GM12865 (cell line): ENCODE measurements around the gene CSF2.

ENCODE experiments used
- DNase-seq: peaks from one replicate; pipeline ENCODE4 v3.0.0; 2010; ENCODE audit warnings: low read depth
- H3K4me3 ChIP-seq: 2 replicates; pipeline ENCODE4 v1.5.1; 2011; ENCODE audit warnings: mild to moderate bottlenecking, low read depth, low read length, control low read depth
- TF ChIP-seq, protein P1 (sequence below): IDR thresholded peaks from 2 replicates; pipeline ENCODE4 v1.5.1; 2011; ENCODE audit warnings: low read length, control low read depth, low read depth, inconsistent platforms; ENCODE audit not compliant: insufficient read depth; ENCODE audit errors: missing control alignments

The CSF2 gene

GRCh38 chr5:132029609-132030330, 43.8 kb upstream of the CSF2 start:
- DNase-seq = no peak
- TF ChIP-seq, protein P1, sequence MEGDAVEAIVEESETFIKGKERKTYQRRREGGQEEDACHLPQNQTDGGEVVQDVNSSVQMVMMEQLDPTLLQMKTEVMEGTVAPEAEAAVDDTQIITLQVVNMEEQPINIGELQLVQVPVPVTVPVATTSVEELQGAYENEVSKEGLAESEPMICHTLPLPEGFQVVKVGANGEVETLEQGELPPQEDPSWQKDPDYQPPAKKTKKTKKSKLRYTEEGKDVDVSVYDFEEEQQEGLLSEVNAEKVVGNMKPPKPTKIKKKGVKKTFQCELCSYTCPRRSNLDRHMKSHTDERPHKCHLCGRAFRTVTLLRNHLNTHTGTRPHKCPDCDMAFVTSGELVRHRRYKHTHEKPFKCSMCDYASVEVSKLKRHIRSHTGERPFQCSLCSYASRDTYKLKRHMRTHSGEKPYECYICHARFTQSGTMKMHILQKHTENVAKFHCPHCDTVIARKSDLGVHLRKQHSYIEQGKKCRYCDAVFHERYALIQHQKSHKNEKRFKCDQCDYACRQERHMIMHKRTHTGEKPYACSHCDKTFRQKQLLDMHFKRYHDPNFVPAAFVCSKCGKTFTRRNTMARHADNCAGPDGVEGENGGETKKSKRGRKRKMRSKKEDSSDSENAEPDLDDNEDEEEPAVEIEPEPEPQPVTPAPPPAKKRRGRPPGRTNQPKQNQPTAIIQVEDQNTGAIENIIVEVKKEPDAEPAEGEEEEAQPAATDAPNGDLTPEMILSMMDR = no peak
- H3K4me3 ChIP-seq = no peak overlapping the region

GRCh38 chr5:132030610-132031009, 43.0 kb upstream of the CSF2 start:
- DNase-seq = no peak
- no peak overlapping the region for H3K4me3 ChIP-seq
- TF ChIP-seq, protein P1 = no peak

- TF ChIP-seq, protein P1 = no peak
- no peak for DNase-seq
- H3K4me3 ChIP-seq = no peak overlapping the region
These were observed 41.4 kb upstream of the CSF2 start for GRCh38 chr5:132032196-132032595.

- DNase-seq = no peak
- H3K4me3 ChIP-seq = no peak overlapping the region
- TF ChIP-seq, protein P1 = no peak
These were observed 40.5 kb upstream of the CSF2 start for GRCh38 chr5:132033122-132033521.

- H3K4me3 ChIP-seq = no peak overlapping the region
- TF ChIP-seq, protein P1 = no peak
- DNase-seq = no peak
These were observed 36.2 kb upstream of the CSF2 start for GRCh38 chr5:132037353-132037752.

DNA sequence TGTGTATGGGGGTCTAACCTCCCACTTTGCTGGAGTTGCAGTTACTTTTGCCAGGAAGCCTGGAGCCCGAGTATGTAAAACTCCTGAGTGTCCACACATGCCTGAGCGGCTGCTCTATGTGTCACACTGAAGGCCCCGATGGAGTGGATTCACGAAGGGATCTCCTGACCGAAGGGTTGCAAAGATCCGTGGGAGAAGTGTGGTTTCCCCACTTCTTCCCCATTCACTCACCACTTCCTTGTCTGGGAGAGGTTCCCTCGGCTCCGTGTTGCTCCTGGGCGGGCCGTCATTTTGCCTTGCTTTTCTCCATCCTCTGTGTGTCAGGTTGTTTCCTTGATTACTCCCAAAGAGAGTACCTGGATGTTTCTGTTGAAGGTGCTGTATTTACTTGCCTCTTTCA, 29.4 kb upstream of the CSF2 start:
- DNase-seq = no peak
- no peak overlapping the region for H3K4me3 ChIP-seq
- TF ChIP-seq, protein P1 = no peak

- no peak overlapping the region for H3K4me3 ChIP-seq
These were observed 26.7 kb upstream of the CSF2 start for GRCh38 chr5:132046880-132047299.

More at GRCh38 chr5:132046880-132047299, 26.7 kb upstream of the CSF2 start:
- no peak for DNase-seq
- TF ChIP-seq, protein P1 = no peak
